ENCODE results near the gene MAP3K2. TPM values are rescaled to one million over a fixed set of nuclear protein-coding genes. Genes with fewer than 3 reads are reported as not detected.

The MAP3K2 gene
- total and polyA plus RNA-seq, 11 donors: 4.0 to 37.6 (median 22.1) TPM

DNA sequence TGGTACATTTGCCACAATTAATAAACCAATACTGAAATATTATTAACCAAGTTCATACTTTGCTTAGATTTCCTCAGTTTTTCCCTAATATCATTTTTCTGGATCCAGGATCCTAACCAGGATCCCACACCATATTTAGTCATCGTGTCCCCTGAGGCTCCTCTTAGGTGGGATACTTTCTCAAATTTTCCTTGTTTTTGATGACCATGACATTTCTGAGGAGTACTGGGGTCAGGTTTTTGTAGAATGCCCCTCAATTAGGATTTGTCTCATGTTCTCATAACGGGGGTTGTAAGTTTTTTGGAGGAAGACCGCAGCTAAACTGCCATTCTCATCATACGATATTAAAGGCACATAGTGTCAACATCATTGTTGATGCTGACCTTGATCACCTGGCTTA is 78.3 kb downstream of the MAP3K2 start:
- Histone ChIP-seq H3K9me3 (no peaks in the 10 kb centered on the region), H3K27ac (no peak overlapping the region), H3K27me3 (no peaks in the 10 kb centered on the region), H3K4me1 (no peaks in the 10 kb centered on the region), H3K4me3 (no peak overlapping the region), H3K36me3 (peaks cover 0 to 98% (median 89%) of the 10 kb centered on the region in 9 donors)
- no peak for ATAC-seq
- no peak for DNase-seq
- WGBS, 4 donors: 94 to 97% (median 96%) methylated on average over 4 of the region's 4 CpGs
- intact Hi-C loops (cut with DNase I): no loop called here
- TF ChIP-seq, protein P1, sequence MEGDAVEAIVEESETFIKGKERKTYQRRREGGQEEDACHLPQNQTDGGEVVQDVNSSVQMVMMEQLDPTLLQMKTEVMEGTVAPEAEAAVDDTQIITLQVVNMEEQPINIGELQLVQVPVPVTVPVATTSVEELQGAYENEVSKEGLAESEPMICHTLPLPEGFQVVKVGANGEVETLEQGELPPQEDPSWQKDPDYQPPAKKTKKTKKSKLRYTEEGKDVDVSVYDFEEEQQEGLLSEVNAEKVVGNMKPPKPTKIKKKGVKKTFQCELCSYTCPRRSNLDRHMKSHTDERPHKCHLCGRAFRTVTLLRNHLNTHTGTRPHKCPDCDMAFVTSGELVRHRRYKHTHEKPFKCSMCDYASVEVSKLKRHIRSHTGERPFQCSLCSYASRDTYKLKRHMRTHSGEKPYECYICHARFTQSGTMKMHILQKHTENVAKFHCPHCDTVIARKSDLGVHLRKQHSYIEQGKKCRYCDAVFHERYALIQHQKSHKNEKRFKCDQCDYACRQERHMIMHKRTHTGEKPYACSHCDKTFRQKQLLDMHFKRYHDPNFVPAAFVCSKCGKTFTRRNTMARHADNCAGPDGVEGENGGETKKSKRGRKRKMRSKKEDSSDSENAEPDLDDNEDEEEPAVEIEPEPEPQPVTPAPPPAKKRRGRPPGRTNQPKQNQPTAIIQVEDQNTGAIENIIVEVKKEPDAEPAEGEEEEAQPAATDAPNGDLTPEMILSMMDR (IDR thresholded peaks at IDR 0.05): no peak
- TF ChIP-seq POLR2A (IDR thresholded peaks at IDR 0.05): no peak

DNA sequence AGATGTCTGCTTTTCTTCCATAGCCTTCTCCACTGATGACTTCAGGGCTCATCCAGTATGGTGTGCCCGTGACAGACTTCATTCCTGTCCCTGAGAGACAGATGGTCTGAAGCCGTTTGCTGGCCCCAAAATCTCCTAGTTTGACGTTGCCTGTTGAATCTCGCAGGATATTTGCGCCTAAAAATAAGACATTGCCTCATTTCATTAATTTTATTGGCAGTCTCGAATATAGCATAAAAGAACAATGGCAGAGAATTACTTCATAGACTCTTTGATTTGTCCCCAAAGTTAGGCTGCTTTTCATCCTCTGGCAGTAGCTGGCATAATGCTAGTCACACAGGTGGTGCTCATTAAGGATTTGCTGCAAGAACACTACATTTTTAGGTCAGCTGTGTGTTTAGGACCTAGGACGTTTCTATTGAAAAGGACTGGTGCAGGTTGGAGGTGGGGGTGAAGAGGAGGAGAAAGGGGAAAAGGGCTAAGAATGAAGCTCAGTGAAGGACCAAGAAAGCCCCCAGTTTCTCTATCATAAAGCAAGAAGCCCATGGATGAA is 79.1 kb downstream of the MAP3K2 start:
- WGBS, 4 donors: 86 to 94% (median 91%) methylated on average over 7 of the region's 7 CpGs
- Histone ChIP-seq H3K27me3 (no peaks in the 10 kb centered on the region), H3K36me3 (peaks cover 0 to 97% (median 84%) of the 10 kb centered on the region in 9 donors), H3K27ac (no peak overlapping the region), H3K9me3 (no peaks in the 10 kb centered on the region), H3K4me3 (no peak overlapping the region), H3K4me1 (no peaks in the 10 kb centered on the region)
- DNase-seq: no peak
- intact Hi-C loops (cut with DNase I): no loop called here
- TF ChIP-seq, protein P1 (IDR thresholded peaks at IDR 0.05): no peak
- no peak for ATAC-seq

DNA sequence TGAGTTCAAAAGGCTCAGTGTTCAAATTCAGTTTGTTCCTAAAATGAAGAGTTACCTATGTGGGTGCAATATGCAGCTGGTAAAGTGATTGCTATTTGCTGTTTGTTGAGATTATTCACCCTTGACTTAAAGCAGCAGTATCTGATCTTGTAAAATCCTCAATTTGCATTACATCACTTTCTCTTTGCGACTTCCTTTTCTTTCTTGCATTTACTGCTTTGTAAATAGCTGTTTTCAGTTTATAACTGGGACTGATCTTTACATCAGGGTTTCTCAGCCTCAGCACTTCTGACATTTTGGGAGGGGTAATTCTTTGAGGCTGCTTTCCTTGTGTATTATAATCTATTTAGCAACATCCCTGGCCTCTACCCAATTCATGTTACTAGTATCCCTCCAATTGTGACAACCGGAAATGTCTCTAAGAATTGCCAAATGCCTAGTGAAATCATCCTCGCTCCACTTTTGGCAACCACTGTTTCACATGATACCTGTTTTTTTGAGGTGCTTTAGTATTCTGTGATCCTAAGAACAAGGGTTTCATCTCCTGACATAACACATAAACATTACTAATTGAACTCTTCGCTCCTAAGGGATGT is 81.7 kb downstream of the MAP3K2 start:
- no peak for DNase-seq
- Histone ChIP-seq H3K9me3 (no peaks in the 10 kb centered on the region), H3K4me1 (no peaks in the 10 kb centered on the region), H3K27me3 (no peaks in the 10 kb centered on the region), H3K4me3 (no peak overlapping the region), H3K36me3 (peaks cover 0 to 88% (median 58%) of the 10 kb centered on the region in 9 donors), H3K27ac (no peak overlapping the region)
- WGBS, 4 donors: 83 to 86% (median 84%) methylated on average over 4 of the region's 4 CpGs
- intact Hi-C loops (cut with DNase I): no loop called here
- TF ChIP-seq POLR2A (IDR thresholded peaks at IDR 0.05): no peak
- TF ChIP-seq, protein P1 (IDR thresholded peaks at IDR 0.05): no peak
- no peak for ATAC-seq

DNA sequence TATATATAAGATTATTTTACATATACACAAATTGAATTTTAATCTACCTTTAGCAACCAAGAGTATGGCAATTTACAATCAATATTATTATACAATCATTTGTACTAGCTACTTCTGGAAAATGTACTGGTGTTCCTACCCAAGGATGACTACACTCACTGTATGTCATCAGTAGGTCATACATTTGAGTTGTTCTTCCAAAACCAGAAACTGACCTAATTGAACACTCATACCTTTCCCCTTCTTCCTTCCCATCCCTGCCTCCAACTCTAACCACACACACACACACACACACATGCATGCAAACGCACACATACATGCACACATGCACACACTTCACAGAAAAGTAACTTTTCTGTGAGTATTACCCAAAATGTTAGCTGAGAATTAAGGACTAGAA is 85.6 kb downstream of the MAP3K2 start:
- TF ChIP-seq, protein P1 (IDR thresholded peaks at IDR 0.05): no peak
- TF ChIP-seq POLR2A (IDR thresholded peaks at IDR 0.05): no peak
- peaks cover 0 to 56% (median 25%) of the 10 kb centered on the region in 9 donors for H3K36me3 ChIP-seq
- no peak for ATAC-seq

More for the DNA sequence above, 85.6 kb downstream of the MAP3K2 start:
- Histone ChIP-seq H3K27me3 (no peaks in the 10 kb centered on the region), H3K9me3 (no peaks in the 10 kb centered on the region), H3K4me1 (no peaks in the 10 kb centered on the region), H3K27ac (no peak overlapping the region), H3K4me3 (no peak overlapping the region)
- WGBS, 4 donors: 94 to 100% (median 95%) methylated on average over 1 of the region's 1 CpG
- DNase-seq: no peak
- intact Hi-C loops (cut with DNase I): no loop called here
